NB4 (cell line): ENCODE measurements around the gene RC3H2.
A peak's percentile ranks its signal among the peaks of the same experiment; 100 is the strongest.

Experiments used
- DNase-seq: peaks from one replicate; pipeline ENCODE4 v3.0.0; 2010; ENCODE audit warnings: low read depth
- H3K4me3 ChIP-seq: one replicate; pipeline ENCODE4 v1.5.1; 2011; ENCODE audit warnings: mild to moderate bottlenecking, low read depth, low read length, moderate library complexity
- MYC ChIP-seq: IDR thresholded peaks from 2 replicates; pipeline ENCODE4 v1.6.1; 2011; ENCODE audit warnings: low read depth, low read length
- POLR2A ChIP-seq: IDR thresholded peaks from 2 replicates; pipeline ENCODE4 v1.6.1; 2011; ENCODE audit warnings: mild to moderate bottlenecking; ENCODE audit not compliant: insufficient read length; ENCODE audit errors: extremely low read depth
- TF ChIP-seq, protein P1 (sequence below): IDR thresholded peaks from one replicate; pipeline ENCODE4 v1.5.1; 2012; ENCODE audit warnings: low read depth, low read length
- TF ChIP-seq, protein P2 (sequence below): IDR thresholded peaks from 2 replicates; pipeline ENCODE4 v1.6.1; 2011; ENCODE audit warnings: low read depth, low read length

The RC3H2 gene

DNA sequence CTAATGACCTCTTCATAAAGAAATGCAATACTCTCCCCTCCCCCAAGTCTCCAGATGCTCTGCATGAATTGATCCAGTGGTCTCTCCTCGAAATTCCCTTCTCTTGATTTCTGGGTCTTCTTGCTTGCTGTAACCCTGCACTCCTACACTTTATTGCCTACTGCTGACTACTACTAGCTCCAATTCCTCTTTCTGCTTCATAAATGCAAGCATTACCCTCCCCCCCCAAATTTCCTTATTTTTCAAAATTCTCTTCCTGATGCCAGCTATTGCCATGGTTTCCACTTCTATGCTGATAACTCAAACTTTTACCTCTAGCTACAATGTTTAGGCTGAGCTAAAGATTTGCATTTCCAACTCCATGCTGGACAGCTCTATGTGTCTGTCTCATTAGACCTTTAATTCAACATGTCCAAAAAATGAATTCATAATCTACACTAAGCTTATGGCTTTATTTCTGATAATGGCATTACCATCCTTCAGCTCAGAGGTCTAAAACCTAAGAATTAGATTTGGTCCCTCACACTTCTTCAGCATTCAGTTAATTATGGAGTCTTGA is 24.7 kb upstream of the RC3H2 start:
- peak overlapping the region; percentile 96 for H3K4me3 ChIP-seq
- no peak for DNase-seq
- TF ChIP-seq, protein P1, sequence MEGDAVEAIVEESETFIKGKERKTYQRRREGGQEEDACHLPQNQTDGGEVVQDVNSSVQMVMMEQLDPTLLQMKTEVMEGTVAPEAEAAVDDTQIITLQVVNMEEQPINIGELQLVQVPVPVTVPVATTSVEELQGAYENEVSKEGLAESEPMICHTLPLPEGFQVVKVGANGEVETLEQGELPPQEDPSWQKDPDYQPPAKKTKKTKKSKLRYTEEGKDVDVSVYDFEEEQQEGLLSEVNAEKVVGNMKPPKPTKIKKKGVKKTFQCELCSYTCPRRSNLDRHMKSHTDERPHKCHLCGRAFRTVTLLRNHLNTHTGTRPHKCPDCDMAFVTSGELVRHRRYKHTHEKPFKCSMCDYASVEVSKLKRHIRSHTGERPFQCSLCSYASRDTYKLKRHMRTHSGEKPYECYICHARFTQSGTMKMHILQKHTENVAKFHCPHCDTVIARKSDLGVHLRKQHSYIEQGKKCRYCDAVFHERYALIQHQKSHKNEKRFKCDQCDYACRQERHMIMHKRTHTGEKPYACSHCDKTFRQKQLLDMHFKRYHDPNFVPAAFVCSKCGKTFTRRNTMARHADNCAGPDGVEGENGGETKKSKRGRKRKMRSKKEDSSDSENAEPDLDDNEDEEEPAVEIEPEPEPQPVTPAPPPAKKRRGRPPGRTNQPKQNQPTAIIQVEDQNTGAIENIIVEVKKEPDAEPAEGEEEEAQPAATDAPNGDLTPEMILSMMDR, result no peak
- no peak for TF ChIP-seq MYC
- no peak for TF ChIP-seq POLR2A
- TF ChIP-seq, protein P2, sequence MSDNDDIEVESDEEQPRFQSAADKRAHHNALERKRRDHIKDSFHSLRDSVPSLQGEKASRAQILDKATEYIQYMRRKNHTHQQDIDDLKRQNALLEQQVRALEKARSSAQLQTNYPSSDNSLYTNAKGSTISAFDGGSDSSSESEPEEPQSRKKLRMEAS, result no peak

- H3K4me3 ChIP-seq, result no peak overlapping the region
- TF ChIP-seq, protein P2, result no peak
- TF ChIP-seq, protein P1, result no peak
- TF ChIP-seq MYC (no peak), POLR2A (no peak)
- no peak for DNase-seq
Observed at GRCh38 chr9:122923947-122924346, 18.8 kb upstream of the RC3H2 start.

GRCh38 chr9:122922713-122923112 is 17.6 kb upstream of the RC3H2 start:
- TF ChIP-seq, protein P1, result no peak
- TF ChIP-seq, protein P2, result no peak
- TF ChIP-seq POLR2A (no peak), MYC (no peak)
- DNase-seq, result no peak
- H3K4me3 ChIP-seq, result no peak overlapping the region

DNA sequence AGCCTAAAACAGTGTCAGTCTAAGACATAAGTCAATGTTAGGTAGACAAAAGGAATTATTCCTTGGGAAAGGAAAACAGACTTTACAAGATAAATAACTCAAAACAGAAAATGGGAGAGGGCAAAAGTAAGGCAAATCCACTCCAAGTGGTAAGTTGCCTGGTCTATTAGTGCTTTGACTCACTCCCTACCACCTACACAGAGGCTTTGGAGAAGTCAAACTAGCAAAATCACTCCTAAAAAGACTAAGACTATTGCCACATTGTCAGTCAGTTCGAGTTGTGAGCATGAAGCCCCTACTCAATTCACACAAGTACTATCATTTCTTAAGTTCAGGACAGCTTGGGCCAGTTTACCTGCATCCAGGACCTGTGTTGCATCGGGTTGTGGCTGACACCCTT is 13.2 kb upstream of the RC3H2 start:
- DNase-seq, result no peak
- TF ChIP-seq, protein P1, result no peak
- TF ChIP-seq POLR2A (no peak), MYC (no peak)
- TF ChIP-seq, protein P2, result no peak
- no peak overlapping the region for H3K4me3 ChIP-seq

DNA sequence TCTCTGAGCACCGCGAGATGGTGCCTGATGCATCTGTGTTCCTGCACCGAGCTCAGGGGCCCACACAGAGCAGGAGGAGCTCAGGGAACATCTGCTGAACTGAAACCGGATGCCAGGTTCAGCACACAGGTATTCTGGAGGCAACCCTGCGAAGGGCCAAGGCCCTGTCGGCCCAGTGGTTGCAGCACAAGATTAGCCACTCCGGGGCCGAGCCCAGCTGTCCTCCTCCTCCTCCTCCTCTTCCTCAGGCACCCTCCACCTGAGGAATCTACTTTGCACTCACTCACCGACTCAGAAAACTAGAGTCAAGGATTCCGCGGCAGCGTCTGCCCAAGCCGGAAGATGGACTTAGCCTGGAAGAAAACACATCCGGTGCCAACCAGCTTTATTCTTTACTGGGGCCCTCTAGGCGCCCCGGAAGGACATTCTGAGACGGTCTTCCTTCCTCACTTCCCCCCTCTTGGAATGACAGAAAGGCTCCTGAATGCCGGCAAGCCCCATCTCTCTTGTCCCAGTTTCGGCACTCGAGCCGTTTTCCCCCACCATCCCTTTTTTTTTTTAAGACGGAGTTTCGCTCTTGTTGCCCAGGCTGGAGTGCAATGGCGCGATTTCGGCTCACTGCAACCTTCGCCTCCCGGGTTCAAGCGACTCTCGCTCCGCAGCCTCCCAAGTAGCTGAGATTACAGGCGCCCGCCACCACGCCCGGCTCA is 8.0 kb upstream of the RC3H2 start, which contains the start of gene ZBTB6:
Gene ZBTB6, minus strand, starts transcription at position 360 of the 710 bp plus-strand sequence. CDS start 1,251 bp downstream, outside the sequence.
- TF ChIP-seq, protein P2, result no peak
- TF ChIP-seq MYC (peak; percentile 23; the same call in 1 of the 2 replicates), POLR2A (peak; percentile 53)
- TF ChIP-seq, protein P1, result no peak
- H3K4me3 ChIP-seq, result peak within 1 kb of the TSS; percentile 93
- DNase-seq, result peak; percentile 83
